IPS-15b (cell line): Measurements from ENCODE around the gene SLC28A3.
"Not testable (repeated sequence)": the region's sequence is repeated elsewhere in the genome, so short reads cannot be mapped to it uniquely, and the experiment has no call there.

Experiments used
- H3K27me3 ChIP-seq: one replicate; pipeline ENCODE4 v1.6.1; 2013; ENCODE audit warnings: low read length; ENCODE audit not compliant: control insufficient read depth, insufficient read depth
- H3K36me3 ChIP-seq: one replicate; pipeline ENCODE4 v1.6.1; 2013; ENCODE audit warnings: low read length; ENCODE audit not compliant: control insufficient read depth, insufficient read depth
- H3K4me1 ChIP-seq: one replicate; pipeline ENCODE4 v1.6.1; 2013; ENCODE audit warnings: mild to moderate bottlenecking, low read length; ENCODE audit not compliant: control insufficient read depth, insufficient read depth
- H3K4me3 ChIP-seq: one replicate; pipeline ENCODE4 v1.5.1; 2013; ENCODE audit warnings: low read depth, low read length
- H3K9ac ChIP-seq: one replicate; pipeline ENCODE4 v1.6.1; 2013; ENCODE audit warnings: low read depth, mild to moderate bottlenecking, low read length
- H3K9me3 ChIP-seq: one replicate; pipeline ENCODE4 v1.6.1; 2013; ENCODE audit warnings: mild to moderate bottlenecking, low read length; ENCODE audit not compliant: control insufficient read depth, insufficient read depth

SLC28A3 gene

DNA sequence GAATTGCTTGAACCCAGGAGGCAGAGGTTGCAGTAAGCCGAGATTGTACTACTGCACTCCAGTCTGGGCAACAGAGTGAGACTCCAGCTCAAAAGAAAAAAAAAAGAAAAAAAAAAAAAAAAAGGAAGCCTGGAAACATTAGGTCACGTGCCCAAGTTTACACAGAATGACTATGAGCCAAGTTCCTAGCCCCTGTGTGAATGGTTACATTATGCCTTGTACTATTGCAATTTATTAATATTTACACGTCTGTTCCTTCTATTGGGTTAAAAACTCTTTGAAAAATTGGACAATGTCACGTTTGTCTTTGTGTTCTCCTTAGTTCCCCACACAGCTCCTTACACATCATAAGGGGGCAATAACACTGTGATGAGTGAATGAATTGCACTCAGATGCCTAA, 33.5 kb upstream of the SLC28A3 start:
- H3K9me3 ChIP-seq: no peaks in the 10 kb centered on the region
- H3K27me3 ChIP-seq: no peaks in the 10 kb centered on the region
- no peak overlapping the region for H3K9ac ChIP-seq
- no peaks in the 10 kb centered on the region for H3K36me3 ChIP-seq
- H3K4me1 ChIP-seq: no peaks in the 10 kb centered on the region
- no peak overlapping the region for H3K4me3 ChIP-seq

DNA sequence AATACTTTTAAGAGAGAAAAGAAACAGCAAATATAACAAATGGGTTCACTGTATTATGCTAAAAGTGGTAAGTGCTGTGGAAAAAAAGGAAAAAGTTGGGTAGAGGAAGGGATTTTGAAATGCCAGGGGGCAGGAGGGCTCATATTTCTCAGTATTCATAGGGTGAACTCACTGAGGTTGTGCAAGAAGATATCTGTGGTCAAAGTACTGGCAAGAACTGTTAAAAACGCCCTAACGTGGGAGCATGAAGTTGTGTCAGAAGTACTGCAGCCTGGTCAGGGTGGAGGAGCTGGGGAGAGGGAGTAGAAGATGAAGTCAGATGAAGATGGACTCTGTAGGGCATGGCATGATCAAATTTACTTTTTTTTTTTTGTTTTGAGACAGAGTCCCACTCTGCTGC, 31.2 kb upstream of the SLC28A3 start:
- H3K4me3 ChIP-seq: no peak overlapping the region
- no peaks in the 10 kb centered on the region for H3K4me1 ChIP-seq
- H3K9me3 ChIP-seq: no peaks in the 10 kb centered on the region
- no peaks in the 10 kb centered on the region for H3K36me3 ChIP-seq
- no peaks in the 10 kb centered on the region for H3K27me3 ChIP-seq
- H3K9ac ChIP-seq: no peak overlapping the region

DNA sequence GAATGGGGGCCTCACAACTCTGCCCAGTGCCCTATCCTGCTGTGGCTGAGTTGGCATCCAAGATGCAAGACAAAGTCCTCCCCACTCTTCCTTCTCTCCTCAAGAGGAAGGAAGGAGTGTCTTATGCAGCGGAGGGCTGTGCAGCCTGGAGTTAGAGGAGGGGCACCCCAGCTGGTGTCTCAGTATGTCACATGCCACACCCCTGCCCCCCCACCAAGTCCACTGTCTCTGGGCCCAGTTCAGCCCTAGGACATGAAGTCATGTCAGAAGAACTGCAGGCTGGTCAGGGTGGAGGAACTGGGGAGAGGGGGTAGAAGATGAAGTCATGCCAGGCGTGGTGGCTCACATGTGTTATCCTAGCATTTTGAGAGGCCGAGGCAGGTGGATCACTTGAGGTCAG, 28.0 kb upstream of the SLC28A3 start:
- no peaks in the 10 kb centered on the region for H3K36me3 ChIP-seq
- H3K27me3 ChIP-seq: no peaks in the 10 kb centered on the region
- no peaks in the 10 kb centered on the region for H3K4me1 ChIP-seq
- H3K9me3 ChIP-seq: no peaks in the 10 kb centered on the region
- H3K9ac ChIP-seq: no peak overlapping the region
- no peak overlapping the region for H3K4me3 ChIP-seq

DNA sequence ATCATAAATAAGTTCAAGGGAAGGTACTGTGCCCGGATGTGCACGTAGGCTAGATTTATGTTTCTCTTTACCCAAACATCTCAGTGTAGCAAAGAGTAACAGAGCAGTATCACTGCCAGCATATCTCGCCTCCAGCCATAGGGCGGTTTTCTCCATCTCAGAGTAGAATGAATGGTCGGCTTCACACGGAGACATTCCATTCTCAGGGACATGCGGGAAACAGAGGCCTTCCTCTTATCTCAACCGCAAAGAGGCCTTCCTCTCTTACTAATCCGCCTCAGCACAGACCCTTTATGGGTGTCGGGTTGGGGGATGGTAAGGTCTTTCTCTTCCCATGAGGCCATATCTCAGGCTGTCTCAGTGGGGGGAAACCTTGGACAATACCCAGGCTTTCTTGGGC, 27.2 kb upstream of the SLC28A3 start:
- H3K36me3 ChIP-seq, H3K4me1 ChIP-seq: not testable (repeated sequence)

DNA sequence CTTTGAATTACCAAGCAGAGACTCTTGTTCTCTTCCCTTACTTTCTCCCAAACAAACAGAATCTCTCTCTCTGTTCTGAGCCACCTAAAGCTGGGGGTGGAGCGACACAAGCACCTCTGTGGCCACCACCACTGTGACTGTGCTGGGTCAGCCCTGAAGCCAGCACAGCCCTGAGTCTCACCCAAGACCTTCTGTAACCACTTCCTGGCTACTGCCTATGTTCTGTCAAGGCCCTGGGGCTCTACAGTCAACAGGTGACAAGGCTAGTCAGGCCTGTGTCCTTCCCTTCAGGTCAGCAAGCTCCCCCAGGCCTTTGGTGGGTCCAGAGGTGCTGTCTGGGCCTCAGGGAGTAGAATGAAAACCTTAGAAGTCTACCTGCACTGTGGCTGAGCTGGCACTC, 26.1 kb upstream of the SLC28A3 start:
- no peaks in the 10 kb centered on the region for H3K27me3 ChIP-seq
- no peak overlapping the region for H3K9ac ChIP-seq
- no peaks in the 10 kb centered on the region for H3K9me3 ChIP-seq
- H3K36me3 ChIP-seq: no peaks in the 10 kb centered on the region
- H3K4me1 ChIP-seq: no peaks in the 10 kb centered on the region
- H3K4me3 ChIP-seq: no peak overlapping the region

More for the DNA sequence above, 27.2 kb upstream of the SLC28A3 start:
- H3K9ac ChIP-seq, H3K4me3 ChIP-seq, H3K27me3 ChIP-seq, H3K9me3 ChIP-seq: not testable (repeated sequence)

DNA sequence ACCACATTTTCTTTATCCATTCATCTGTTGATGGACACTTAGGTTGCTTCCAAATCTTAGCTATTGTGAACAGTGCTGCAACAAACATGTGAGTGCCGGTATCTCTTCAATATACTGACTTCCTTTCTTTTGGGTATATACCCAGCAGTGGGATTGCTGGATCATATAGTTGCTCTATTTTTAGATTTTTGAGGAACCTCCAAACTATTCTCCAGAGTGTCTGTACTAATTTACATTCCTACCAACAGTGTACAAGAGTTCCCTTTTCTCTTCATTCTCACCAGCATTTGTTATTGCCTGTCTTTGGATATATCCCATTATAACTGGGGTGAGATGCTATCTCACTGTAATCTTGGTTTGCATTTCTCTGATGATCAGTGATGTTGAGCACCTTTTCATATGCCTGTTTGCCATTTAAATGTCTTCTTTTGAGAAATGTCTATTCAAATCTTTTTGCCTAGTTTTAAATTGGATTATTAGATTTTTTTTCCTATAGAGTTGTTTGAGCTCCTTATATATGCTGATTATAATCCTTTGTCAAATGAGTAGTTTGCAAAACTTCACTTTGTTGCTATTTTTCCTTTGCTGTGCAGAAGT, 24.4 kb upstream of the SLC28A3 start:
- not testable (repeated sequence) for H3K9ac ChIP-seq, H3K9me3 ChIP-seq, H3K27me3 ChIP-seq, H3K4me3 ChIP-seq, H3K4me1 ChIP-seq, H3K36me3 ChIP-seq

DNA sequence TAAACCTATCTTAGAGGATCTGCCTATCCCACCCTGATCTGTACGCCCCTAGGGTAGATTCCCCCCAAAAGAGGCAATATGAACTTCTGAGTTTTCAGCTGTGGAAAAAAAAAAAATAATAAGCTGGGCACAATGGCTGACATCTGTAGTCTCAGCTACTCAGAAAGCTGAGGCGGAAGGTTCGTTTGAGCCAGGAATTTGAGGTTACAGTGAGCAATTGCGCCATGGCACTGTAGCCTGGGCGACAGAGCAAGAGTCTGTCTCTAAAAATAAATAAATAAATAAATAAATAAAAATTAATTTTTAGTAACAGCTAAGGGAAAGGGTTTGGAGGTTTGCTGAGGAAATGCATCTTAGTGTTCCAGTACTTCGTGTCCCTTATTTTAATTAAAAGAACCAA, 21.1 kb upstream of the SLC28A3 start:
- no peak overlapping the region for H3K9ac ChIP-seq
- H3K27me3 ChIP-seq: no peaks in the 10 kb centered on the region
- H3K4me1 ChIP-seq: no peaks in the 10 kb centered on the region
- H3K9me3 ChIP-seq: no peaks in the 10 kb centered on the region
- no peak overlapping the region for H3K4me3 ChIP-seq
- H3K36me3 ChIP-seq: no peaks in the 10 kb centered on the region

DNA sequence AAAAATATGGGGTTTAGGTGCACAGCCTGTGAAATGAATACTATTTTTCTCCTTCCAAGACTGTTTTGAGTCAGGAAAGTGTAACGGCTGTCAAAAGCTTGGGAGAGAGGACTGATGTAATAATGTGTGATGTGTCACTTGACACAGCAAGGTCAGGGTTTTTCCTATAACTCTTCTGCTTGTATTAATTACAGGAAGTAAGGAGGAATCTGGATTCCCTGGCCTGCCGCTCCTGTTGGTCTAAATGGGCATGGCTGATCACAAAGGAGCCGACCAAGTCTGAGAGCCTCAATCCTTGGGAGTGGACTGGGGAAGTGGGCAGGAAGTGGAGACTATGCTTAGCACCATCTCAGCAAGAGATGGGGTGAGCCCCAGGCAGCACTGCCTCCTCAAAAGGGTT, 16.7 kb upstream of the SLC28A3 start:
- no peaks in the 10 kb centered on the region for H3K4me1 ChIP-seq
- H3K27me3 ChIP-seq: no peaks in the 10 kb centered on the region
- H3K9ac ChIP-seq: no peak overlapping the region
- H3K4me3 ChIP-seq: no peak overlapping the region
- H3K9me3 ChIP-seq: no peaks in the 10 kb centered on the region
- H3K36me3 ChIP-seq: no peaks in the 10 kb centered on the region

DNA sequence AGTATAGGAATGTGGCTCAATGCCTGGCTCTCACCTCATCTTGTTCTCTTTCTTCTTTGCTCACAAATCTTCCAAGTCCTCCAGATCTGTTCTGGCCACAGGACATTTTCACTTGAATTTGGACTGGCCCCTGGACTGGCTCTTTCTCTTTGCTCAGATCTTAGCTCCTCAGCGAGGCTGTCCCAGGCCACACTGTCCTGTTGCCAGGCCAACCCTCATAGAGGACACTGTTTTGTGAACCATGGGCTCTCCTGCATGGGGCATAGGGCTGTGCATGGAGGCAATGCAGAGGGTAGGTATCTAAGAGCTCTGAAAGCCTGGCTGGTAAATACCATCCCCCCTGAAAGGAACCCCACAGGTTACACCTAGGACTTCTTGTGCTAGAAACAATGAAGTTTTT, 13.5 kb upstream of the SLC28A3 start:
- no peak overlapping the region for H3K9ac ChIP-seq
- H3K4me1 ChIP-seq: no peaks in the 10 kb centered on the region
- no peaks in the 10 kb centered on the region for H3K27me3 ChIP-seq
- H3K4me3 ChIP-seq: no peak overlapping the region
- H3K9me3 ChIP-seq: no peaks in the 10 kb centered on the region
- H3K36me3 ChIP-seq: no peaks in the 10 kb centered on the region

DNA sequence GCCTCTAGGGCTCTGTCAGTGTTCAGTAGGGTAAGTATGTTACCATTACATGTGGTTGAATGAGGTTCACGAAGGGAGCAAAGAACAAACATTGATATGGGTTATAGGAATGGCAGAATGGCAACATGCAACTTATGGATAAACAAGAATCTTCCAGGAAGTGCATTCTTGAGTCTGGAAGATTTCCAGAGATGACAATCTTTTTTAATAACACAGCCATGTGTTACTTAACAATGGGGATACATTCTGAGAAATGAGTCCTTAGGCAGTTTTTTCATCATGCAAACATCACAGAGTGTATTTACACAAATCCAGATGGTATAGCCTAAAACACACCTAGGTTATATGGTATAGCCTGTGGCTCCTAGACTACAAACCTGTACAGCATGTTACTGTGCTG, 9.1 kb upstream of the SLC28A3 start:
- H3K9me3 ChIP-seq: no peaks in the 10 kb centered on the region
- no peaks in the 10 kb centered on the region for H3K4me1 ChIP-seq
- no peak overlapping the region for H3K9ac ChIP-seq
- H3K27me3 ChIP-seq: no peaks in the 10 kb centered on the region
- H3K36me3 ChIP-seq: no peaks in the 10 kb centered on the region
- no peak overlapping the region for H3K4me3 ChIP-seq

DNA sequence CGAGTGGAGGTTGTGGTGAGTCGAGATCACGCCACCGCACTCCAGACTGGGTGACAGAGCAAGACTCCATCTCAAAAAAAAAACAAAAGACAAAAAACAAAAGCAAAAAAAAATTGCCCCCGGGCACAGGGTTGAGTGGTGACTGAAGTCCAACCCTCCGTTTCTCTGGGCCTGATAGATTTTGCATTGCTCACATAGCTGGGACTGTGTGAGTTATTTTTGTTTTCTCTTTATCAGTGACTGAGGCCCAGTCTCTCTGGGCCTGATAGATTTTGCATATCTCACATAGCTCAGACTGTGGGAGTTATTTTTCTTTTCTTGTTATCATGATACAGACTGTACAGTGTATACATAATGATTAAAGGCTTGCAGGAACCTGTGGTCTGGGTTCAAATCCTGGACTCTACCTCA, 2.6 kb upstream of the SLC28A3 start:
- no peaks in the 10 kb centered on the region for H3K36me3 ChIP-seq
- H3K27me3 ChIP-seq: no peaks in the 10 kb centered on the region
- no peak overlapping the region for H3K4me3 ChIP-seq
- no peak overlapping the region for H3K9ac ChIP-seq
- no peaks in the 10 kb centered on the region for H3K9me3 ChIP-seq
- peaks cover 3% of the 10 kb centered on the region for H3K4me1 ChIP-seq

DNA sequence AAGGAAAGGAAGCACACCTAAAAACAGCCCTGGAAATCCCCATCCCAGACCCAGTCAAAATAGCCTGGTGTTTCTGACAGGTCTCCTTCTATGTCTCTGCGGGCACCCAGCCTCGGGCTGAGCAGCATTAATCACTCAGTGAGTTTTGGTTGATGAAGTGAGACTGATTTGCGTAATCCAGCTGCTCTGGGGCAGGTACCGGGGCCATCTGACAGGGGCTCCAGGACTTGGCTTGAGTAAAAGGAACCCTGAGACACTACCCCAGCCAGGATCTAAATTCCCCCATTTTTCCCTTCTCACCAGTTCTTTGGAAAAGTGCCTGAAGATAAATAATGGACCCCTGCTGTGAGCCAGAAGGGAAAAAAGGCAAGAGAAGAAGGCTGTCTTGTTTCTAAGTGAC, 596 bp downstream of the SLC28A3 start:
- Histone ChIP-seq H3K36me3 (no peaks in the 10 kb centered on the region), H3K4me1 (peaks cover 3% of the 10 kb centered on the region), H3K9ac (no peak overlapping the region), H3K4me3 (no peak overlapping the region), H3K27me3 (no peaks in the 10 kb centered on the region), H3K9me3 (no peaks in the 10 kb centered on the region)

DNA sequence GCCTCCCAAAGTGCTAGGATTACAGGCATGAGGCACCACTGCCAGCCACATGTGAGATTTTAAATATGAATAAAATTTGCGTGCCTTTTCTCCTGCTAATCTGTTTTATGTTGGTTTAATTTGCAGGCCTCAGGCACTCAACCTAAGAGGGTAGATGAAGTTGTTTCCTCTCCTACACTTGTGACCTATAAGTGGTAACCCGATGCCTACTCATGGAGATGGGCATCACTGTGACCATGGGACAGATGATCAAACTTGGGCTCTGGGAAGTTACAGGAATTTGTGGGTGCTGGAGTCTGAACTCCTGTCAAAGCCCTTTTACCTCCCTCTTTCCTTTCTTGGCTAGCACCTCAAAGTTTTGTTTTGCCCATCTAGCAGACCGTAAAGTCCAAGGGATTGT, 1.1 kb downstream of the SLC28A3 start:
- H3K27me3 ChIP-seq: no peaks in the 10 kb centered on the region
- peaks cover 3% of the 10 kb centered on the region for H3K4me1 ChIP-seq
- H3K9me3 ChIP-seq: no peaks in the 10 kb centered on the region
- no peaks in the 10 kb centered on the region for H3K36me3 ChIP-seq
- H3K9ac ChIP-seq: no peak overlapping the region
- H3K4me3 ChIP-seq: no peak overlapping the region
